ENCODE data around the gene NLRP9.

NLRP9 gene

DNA sequence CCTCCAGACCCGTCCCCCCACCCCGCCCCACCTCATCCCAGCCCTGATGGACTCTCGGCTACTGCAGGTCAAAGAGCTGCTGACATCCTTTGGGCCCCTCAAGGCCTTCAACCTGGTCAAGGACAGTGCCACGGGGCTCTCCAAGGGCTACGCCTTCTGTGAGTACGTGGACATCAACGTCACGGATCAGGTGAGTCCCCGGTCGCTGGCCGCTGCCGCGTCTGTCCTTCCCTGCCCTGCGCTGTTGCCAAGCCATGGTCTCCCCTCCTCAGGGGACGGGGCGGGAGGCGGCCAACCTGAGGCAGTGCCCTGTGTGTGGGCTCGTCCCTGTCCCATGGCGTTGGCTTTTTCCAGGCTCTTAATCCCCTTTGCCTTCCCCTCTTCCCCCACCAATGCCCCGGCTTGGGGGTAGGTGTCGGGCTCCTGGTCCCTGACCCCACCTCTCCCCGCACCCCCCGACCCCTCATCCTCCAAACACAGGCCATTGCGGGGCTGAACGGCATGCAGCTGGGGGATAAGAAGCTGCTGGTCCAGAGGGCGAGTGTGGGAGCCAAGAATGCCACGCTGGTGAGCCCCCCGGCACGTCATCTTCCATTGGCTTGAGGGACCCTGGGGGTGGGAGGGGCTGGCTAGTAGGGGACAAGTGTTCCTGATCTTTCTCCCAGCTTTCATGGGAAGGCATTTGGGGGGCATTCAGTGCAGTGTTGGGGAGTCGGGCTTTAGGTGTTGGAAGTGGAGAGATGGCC, 69.4 kb downstream of the NLRP9 start:
- H3K36me3 ChIP-seq (ENCODE audit: control insufficient read depth, insufficient read depth, low read length, severe bottlenecking): peaks cover 77% of the 10 kb centered on the region
- H3K4me3 ChIP-seq (ENCODE audit: low read length): no peak overlapping the region
- no peaks in the 10 kb centered on the region for H3K27me3 ChIP-seq (replicated peaks; ENCODE audit: control insufficient read depth, insufficient read depth, low read length)
- no peak overlapping the region for H3K9ac ChIP-seq (ENCODE audit: low read length)
- H3K4me1 ChIP-seq (ENCODE audit: control insufficient read depth, insufficient read depth, low read length): peaks cover 4% of the 10 kb centered on the region
- no peak for DNase-seq (ENCODE audit: low read depth)
- H3K9me3 ChIP-seq (ENCODE audit: control insufficient read depth, low read length): no peaks in the 10 kb centered on the region

DNA sequence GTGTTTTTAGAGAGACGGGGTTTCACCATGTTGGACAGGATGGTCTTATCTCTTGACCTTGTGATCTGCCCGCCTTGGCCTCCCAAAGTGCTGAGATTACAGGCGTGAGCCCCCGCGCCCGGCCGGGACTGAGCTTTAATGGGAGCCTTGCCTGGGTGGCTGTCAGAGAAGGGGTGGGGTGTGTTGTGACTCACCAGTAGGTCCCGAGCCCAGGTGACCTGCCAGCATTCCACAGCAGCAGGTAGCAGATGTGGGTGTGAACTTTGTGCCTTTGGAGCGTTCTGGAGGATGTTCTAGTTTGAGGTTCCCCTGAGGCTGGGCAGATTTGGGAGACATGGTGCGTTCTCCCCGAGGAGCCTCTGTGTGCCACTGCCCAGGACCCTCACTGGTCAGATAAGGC, 70.2 kb downstream of the NLRP9 start:
- H3K4me1 ChIP-seq (ENCODE audit: control insufficient read depth, insufficient read depth, low read length): peaks cover 4% of the 10 kb centered on the region
- no peaks in the 10 kb centered on the region for H3K9me3 ChIP-seq (ENCODE audit: control insufficient read depth, low read length)
- H3K4me3 ChIP-seq (ENCODE audit: low read length): no peak overlapping the region
- no peak overlapping the region for H3K9ac ChIP-seq (ENCODE audit: low read length)
- no peaks in the 10 kb centered on the region for H3K27me3 ChIP-seq (replicated peaks; ENCODE audit: control insufficient read depth, insufficient read depth, low read length)
- DNase-seq (ENCODE audit: low read depth): no peak
- peaks cover 78% of the 10 kb centered on the region for H3K36me3 ChIP-seq (ENCODE audit: control insufficient read depth, insufficient read depth, low read length, severe bottlenecking)

DNA sequence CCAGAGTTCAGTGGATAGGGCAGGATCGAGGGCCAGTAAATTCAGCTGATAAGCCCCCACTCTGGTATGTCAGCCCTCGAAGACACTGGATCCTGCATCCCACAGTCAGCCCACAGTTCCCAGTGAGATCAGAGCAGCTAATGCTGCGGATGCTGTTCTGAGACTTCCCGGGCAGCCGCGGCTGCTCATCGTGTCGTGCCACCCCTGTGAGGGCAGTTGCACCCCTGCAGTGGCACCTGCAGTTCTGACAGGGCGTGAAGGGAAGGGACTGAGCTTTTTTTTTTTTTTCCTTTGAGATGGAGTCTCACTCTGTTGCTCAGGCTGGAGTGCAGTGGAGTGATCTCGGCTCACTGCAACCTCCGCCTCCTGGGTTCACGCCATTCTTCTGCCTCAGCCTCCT, 70.7 kb downstream of the NLRP9 start:
- no peaks in the 10 kb centered on the region for H3K27me3 ChIP-seq (replicated peaks; ENCODE audit: control insufficient read depth, insufficient read depth, low read length)
- peaks cover 82% of the 10 kb centered on the region for H3K36me3 ChIP-seq (ENCODE audit: control insufficient read depth, insufficient read depth, low read length, severe bottlenecking)
- H3K4me1 ChIP-seq (ENCODE audit: control insufficient read depth, insufficient read depth, low read length): peaks cover 4% of the 10 kb centered on the region
- no peaks in the 10 kb centered on the region for H3K9me3 ChIP-seq (ENCODE audit: control insufficient read depth, low read length)
- H3K9ac ChIP-seq (ENCODE audit: low read length): no peak overlapping the region
- H3K4me3 ChIP-seq (ENCODE audit: low read length): no peak overlapping the region
- no peak for DNase-seq (ENCODE audit: low read depth)

DNA sequence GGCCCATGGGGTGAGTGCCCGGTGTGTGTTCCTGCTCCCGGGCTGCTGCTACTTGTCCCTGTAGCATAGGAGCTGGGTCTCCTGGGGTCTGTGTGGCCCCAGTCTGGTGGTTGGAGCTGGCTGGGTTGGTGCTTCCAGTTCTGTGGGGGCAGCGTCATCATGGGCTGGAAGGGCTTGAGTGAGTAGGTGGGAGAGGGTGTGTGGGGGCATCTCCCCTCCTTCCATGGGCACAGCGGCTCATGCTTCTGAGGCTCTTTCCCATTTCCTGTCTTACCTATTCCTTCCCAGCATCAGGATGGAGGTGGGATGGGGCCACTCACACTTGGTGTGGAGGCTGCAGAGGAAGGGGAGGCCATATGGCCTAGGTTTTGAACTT, 71.2 kb downstream of the NLRP9 start:
- Histone ChIP-seq H3K4me3 (ENCODE audit: low read length) (no peak overlapping the region), H3K36me3 (ENCODE audit: control insufficient read depth, insufficient read depth, low read length, severe bottlenecking) (peaks cover 85% of the 10 kb centered on the region), H3K4me1 (ENCODE audit: control insufficient read depth, insufficient read depth, low read length) (peaks cover under 1% of the 10 kb centered on the region), H3K27me3 (replicated peaks; ENCODE audit: control insufficient read depth, insufficient read depth, low read length) (no peaks in the 10 kb centered on the region), H3K9me3 (ENCODE audit: control insufficient read depth, low read length) (no peaks in the 10 kb centered on the region), H3K9ac (ENCODE audit: low read length) (no peak overlapping the region)
- DNase-seq (ENCODE audit: low read depth): no peak

DNA sequence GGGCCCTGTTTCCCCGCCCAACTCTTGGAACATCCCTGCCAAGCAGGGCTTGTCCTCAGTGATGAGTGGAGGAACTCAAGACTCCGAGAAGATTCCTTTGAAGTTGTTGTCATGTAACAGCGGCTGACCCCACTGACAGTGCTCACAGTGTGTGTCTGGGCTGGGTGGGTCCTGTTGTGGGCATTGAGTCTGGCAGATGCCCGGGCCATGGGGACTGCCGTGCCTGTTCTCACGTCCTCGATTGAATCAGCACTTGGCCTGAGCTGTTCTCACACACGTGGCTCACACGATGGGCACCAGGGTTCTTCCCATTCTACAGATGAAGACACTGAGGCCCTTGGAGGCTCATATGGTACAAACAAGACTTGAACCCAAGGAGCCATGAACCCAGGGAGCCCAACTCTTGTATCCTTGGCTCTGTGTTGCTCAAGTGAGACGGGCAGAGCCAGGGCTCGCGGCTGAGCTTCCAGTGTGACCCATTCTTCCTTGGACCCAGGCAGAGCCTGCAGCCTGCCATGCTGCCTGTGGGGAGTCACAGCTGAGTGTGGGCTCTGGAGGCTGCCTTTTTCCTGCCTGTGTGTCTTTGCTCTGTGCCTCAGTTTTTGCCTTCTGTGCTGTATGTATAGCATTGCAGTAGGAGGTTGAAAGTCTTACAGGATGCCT, 71.7 kb downstream of the NLRP9 start:
- DNase-seq (ENCODE audit: low read depth): no peak
- no peak overlapping the region for H3K4me3 ChIP-seq (ENCODE audit: low read length)
- peaks cover 90% of the 10 kb centered on the region for H3K36me3 ChIP-seq (ENCODE audit: control insufficient read depth, insufficient read depth, low read length, severe bottlenecking)
- no peaks in the 10 kb centered on the region for H3K4me1 ChIP-seq (ENCODE audit: control insufficient read depth, insufficient read depth, low read length)
- no peak overlapping the region for H3K9ac ChIP-seq (ENCODE audit: low read length)
- H3K27me3 ChIP-seq (replicated peaks; ENCODE audit: control insufficient read depth, insufficient read depth, low read length): no peaks in the 10 kb centered on the region
- no peaks in the 10 kb centered on the region for H3K9me3 ChIP-seq (ENCODE audit: control insufficient read depth, low read length)

DNA sequence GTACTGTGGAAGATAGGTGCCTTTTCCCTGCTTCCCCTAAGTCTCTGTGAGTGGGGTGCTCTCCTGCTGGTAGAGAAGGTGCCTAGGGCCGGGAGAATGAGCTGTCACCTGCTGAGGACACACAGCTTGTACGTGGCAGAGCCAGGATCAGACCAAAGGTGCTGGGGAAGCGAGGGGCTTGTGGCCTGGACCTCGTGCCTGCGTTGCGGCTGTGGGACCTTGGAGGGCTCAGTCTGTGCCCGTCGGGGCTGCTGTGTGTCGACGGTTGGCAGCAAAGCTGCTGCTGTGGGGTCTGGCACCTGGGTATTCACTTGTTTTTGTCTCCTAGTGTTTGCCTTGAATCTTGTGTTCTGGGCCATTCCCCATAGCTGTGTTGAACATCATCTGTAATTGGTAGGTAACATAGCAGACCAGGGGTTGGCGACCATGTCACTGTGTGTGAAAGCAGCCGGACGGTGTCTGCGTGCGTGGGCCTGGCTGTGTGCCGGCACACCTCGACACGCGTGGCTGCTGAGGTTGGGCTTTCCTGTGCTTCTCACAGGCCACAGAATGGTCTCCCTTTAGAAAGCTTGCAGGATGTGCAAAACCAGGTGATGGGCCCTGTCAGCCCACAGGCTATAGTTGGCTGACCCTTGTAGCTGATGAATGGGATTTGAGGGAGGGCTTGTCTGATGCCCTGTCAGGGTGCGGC, 74.2 kb downstream of the NLRP9 start:
- Histone ChIP-seq H3K36me3 (ENCODE audit: control insufficient read depth, insufficient read depth, low read length, severe bottlenecking) (peaks cover 85% of the 10 kb centered on the region), H3K9me3 (ENCODE audit: control insufficient read depth, low read length) (no peaks in the 10 kb centered on the region), H3K9ac (ENCODE audit: low read length) (no peak overlapping the region), H3K4me1 (ENCODE audit: control insufficient read depth, insufficient read depth, low read length) (peaks cover 1% of the 10 kb centered on the region), H3K27me3 (replicated peaks; ENCODE audit: control insufficient read depth, insufficient read depth, low read length) (no peaks in the 10 kb centered on the region), H3K4me3 (ENCODE audit: low read length) (no peak overlapping the region)
- no peak for DNase-seq (ENCODE audit: low read depth)

DNA sequence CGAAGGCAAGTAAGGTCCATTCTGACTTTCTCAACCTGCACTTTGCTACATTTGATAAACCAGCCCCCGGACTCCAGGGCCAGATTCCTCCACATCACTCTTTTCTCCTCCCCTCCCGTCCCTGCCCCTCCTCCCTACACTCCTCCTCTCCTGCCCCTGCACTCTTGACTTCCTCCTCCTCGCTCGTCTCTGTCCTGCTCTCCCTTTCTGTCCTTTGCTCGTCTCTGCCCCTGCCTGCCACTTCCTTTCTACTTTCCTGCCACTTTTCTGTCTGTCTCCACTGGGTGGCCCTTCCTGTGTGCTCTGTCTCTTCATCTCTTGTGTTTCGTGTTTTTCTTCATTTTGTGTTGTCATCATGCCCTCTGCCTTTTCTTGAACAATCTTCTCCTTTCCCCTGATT, 76.4 kb downstream of the NLRP9 start:
- no peaks in the 10 kb centered on the region for H3K9me3 ChIP-seq (ENCODE audit: control insufficient read depth, low read length)
- DNase-seq (ENCODE audit: low read depth): no peak
- peaks cover 64% of the 10 kb centered on the region for H3K36me3 ChIP-seq (ENCODE audit: control insufficient read depth, insufficient read depth, low read length, severe bottlenecking)
- no peak overlapping the region for H3K9ac ChIP-seq (ENCODE audit: low read length)
- H3K4me1 ChIP-seq (ENCODE audit: control insufficient read depth, insufficient read depth, low read length): peaks cover 22% of the 10 kb centered on the region
- H3K4me3 ChIP-seq (ENCODE audit: low read length): no peak overlapping the region
- H3K27me3 ChIP-seq (replicated peaks; ENCODE audit: control insufficient read depth, insufficient read depth, low read length): no peaks in the 10 kb centered on the region

DNA sequence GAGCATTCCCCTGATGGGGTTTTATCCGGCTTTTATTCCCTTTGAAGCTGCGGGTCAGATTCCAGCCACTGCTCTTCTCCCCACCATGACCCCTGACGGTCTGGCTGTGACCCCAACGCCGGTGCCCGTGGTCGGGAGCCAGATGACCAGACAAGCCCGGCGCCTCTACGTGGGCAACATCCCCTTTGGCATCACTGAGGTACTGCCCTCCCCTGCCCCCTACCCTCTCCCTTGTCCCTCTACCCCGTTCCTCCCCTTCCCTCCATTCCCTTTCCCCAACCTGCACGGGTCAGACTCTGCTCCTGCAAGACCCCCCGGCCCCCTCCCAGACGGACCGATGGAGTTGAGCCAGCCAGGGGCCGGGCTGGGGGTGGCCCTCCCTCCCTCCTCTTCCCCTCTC, 77.2 kb downstream of the NLRP9 start:
- Histone ChIP-seq H3K4me1 (ENCODE audit: control insufficient read depth, insufficient read depth, low read length) (peaks cover 30% of the 10 kb centered on the region), H3K4me3 (ENCODE audit: low read length) (no peak overlapping the region), H3K9ac (ENCODE audit: low read length) (no peak overlapping the region), H3K27me3 (replicated peaks; ENCODE audit: control insufficient read depth, insufficient read depth, low read length) (no peaks in the 10 kb centered on the region), H3K36me3 (ENCODE audit: control insufficient read depth, insufficient read depth, low read length, severe bottlenecking) (peaks cover 56% of the 10 kb centered on the region), H3K9me3 (ENCODE audit: control insufficient read depth, low read length) (no peaks in the 10 kb centered on the region)
- no peak for DNase-seq (ENCODE audit: low read depth)

GRCh38 chr19:55660404-55660803, 77.8 kb downstream of the NLRP9 start:
- no peaks in the 10 kb centered on the region for H3K9me3 ChIP-seq (ENCODE audit: control insufficient read depth, low read length)
- H3K9ac ChIP-seq (ENCODE audit: low read length): no peak overlapping the region
- DNase-seq (ENCODE audit: low read depth): no peak
- no peaks in the 10 kb centered on the region for H3K27me3 ChIP-seq (replicated peaks; ENCODE audit: control insufficient read depth, insufficient read depth, low read length)
- no peak overlapping the region for H3K4me3 ChIP-seq (ENCODE audit: low read length)
- peaks cover 50% of the 10 kb centered on the region for H3K36me3 ChIP-seq (ENCODE audit: control insufficient read depth, insufficient read depth, low read length, severe bottlenecking)
- peaks cover 33% of the 10 kb centered on the region for H3K4me1 ChIP-seq (ENCODE audit: control insufficient read depth, insufficient read depth, low read length)

GRCh38 chr19:55659822-55660221, 78.4 kb downstream of the NLRP9 start:
- Histone ChIP-seq H3K4me3 (ENCODE audit: low read length) (no peak overlapping the region), H3K27me3 (replicated peaks; ENCODE audit: control insufficient read depth, insufficient read depth, low read length) (no peaks in the 10 kb centered on the region), H3K36me3 (ENCODE audit: control insufficient read depth, insufficient read depth, low read length, severe bottlenecking) (peaks cover 45% of the 10 kb centered on the region), H3K4me1 (ENCODE audit: control insufficient read depth, insufficient read depth, low read length) (peaks cover 33% of the 10 kb centered on the region), H3K9ac (ENCODE audit: low read length) (no peak overlapping the region), H3K9me3 (ENCODE audit: control insufficient read depth, low read length) (no peaks in the 10 kb centered on the region)
- no peak for DNase-seq (ENCODE audit: low read depth)

DNA sequence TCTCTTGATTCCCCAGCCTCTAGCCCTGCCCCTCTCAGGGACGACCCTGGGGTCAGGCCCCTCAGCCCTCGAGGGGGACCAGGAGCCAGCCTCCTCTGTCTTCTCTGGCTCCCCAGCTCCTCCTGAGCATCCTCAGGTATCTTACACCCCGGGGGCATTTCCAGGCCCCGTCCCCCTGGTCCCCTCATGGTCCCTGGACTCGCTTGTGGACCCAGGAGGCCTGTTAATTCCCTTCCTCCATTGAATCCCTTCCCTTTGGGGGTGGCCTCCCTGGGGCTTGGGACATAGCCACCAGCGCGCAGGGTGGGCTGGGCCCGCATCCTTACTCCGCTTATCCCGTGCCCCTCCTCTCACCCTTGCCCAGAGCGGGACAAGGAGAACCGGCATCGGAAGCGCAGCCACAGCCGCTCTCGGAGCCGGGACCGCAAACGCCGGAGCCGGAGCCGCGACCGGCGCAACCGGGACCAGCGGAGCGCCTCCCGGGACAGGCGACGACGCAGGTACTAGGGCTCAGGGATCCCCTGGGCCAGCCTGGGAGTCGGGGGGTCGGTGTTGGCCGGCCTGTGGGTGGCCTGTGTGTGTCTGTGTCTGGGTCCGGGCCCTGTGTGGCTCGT, 79.2 kb downstream of the NLRP9 start:
- Histone ChIP-seq H3K9ac (ENCODE audit: low read length) (peak overlapping the region; percentile 52), H3K4me1 (ENCODE audit: control insufficient read depth, insufficient read depth, low read length) (peaks cover 33% of the 10 kb centered on the region), H3K4me3 (ENCODE audit: low read length) (peak overlapping the region; percentile 35), H3K36me3 (ENCODE audit: control insufficient read depth, insufficient read depth, low read length, severe bottlenecking) (peaks cover 37% of the 10 kb centered on the region), H3K9me3 (ENCODE audit: control insufficient read depth, low read length) (no peaks in the 10 kb centered on the region), H3K27me3 (replicated peaks; ENCODE audit: control insufficient read depth, insufficient read depth, low read length) (no peaks in the 10 kb centered on the region)
- no peak for DNase-seq (ENCODE audit: low read depth)

All from adipocyte (in vitro differentiated cells).